ENCODE data around the gene PANX1.

DNA sequence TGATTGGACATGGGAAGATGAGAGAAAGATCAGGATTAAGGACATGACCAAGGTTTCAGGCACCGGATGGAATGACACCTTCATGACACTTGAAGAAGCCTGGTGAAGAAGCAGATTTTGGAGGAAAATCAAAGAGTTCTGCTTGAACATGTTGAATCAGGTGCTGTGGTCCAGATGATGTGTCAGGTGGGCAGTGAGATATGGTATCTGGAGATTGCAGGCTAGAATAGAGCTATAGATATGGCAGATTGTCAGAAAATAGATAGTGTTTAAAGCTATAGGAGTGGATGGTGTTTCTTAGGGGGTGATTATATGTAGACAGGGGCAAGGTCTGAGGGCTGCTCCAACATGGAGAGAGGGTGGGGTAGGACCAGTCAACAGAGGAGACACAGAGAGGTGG, 40.2 kb downstream of the PANX1 start:
- TF ChIP-seq, protein P1, sequence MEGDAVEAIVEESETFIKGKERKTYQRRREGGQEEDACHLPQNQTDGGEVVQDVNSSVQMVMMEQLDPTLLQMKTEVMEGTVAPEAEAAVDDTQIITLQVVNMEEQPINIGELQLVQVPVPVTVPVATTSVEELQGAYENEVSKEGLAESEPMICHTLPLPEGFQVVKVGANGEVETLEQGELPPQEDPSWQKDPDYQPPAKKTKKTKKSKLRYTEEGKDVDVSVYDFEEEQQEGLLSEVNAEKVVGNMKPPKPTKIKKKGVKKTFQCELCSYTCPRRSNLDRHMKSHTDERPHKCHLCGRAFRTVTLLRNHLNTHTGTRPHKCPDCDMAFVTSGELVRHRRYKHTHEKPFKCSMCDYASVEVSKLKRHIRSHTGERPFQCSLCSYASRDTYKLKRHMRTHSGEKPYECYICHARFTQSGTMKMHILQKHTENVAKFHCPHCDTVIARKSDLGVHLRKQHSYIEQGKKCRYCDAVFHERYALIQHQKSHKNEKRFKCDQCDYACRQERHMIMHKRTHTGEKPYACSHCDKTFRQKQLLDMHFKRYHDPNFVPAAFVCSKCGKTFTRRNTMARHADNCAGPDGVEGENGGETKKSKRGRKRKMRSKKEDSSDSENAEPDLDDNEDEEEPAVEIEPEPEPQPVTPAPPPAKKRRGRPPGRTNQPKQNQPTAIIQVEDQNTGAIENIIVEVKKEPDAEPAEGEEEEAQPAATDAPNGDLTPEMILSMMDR (IDR thresholded peaks at IDR 0.05; ENCODE audit: insufficient read depth, low read depth, low read length), result no peak
- no peak for TF ChIP-seq EZH2 (IDR thresholded peaks at IDR 0.05; ENCODE audit: insufficient read depth, low read length)

Measured in astrocyte (in vitro differentiated cells and primary cell).